ENCODE data around the gene RETN. TPM values are rescaled to one million over a fixed set of nuclear protein-coding genes. Genes with fewer than 3 reads are reported as not detected.
A peak's percentile ranks its signal among the peaks of the same experiment; 100 is the strongest.

The RETN gene
- total RNA-seq, 3 donors from 2014 or later: not detected

DNA sequence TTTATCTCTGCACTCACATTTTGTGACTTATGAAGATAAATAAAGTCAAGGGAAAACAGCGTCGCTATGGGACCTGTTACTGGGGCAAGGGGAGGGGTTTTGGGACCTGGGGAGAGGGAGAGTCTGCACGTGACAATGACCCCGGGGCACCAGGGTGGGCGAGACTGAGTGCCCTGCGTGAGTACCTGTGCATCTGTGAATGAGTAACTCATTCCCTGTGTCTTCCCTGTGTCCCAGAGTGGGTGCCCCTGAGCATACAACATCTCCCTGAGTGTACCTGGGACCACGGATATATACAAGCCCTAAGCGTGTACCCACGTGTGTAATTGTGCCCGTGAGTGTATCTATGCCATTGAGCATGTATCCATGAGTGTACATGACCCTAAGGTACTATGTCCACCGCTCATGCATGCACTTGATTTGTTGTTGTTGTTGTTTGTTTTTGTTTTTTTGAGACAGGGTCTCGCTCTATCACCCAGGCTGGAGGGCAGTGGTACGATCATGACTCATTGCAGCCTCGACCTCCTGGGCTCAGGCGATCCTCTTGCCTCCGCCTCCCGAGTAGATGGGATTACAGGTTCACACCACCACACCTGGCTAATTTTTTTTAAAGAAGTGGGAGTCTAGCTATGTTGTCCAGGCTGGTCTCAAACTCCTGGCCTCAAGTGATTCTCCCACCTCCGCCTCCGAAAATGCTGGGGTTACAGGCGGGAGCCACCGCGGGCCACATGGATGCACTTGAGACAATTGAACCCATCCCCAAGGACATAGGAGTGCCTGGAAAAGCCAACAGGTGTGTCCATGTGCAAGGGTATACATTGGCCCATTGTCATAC is 11.1 kb downstream of the RETN start:
- intact Hi-C loops (cut with DNase I; ENCODE audit: low total_unique reads): loop anchor here (10.0 kb wide), 1 partner anchor 115 kb away; no protein-coding TSS in a partner anchor
- no peak for DNase-seq (ENCODE audit: low spot score in 2 of 2)
- Histone ChIP-seq H3K4me3 (peak overlapping the region; percentile 96 to 100 (median 97)), H3K9me3 (no peaks in the 10 kb centered on the region), H3K36me3 (no peaks in the 10 kb centered on the region), H3K27ac (no peak overlapping the region), H3K27me3 (peaks cover 0 to 38% of the 10 kb centered on the region in 2 donors), H3K4me1 (peaks cover 0 to 3% of the 10 kb centered on the region in 2 donors)
- TF ChIP-seq POLR2AphosphoS5 (IDR thresholded peaks at IDR 0.05) (no peak), POLR2A (IDR thresholded peaks at IDR 0.05) (no peak)
- TF ChIP-seq, protein P1, sequence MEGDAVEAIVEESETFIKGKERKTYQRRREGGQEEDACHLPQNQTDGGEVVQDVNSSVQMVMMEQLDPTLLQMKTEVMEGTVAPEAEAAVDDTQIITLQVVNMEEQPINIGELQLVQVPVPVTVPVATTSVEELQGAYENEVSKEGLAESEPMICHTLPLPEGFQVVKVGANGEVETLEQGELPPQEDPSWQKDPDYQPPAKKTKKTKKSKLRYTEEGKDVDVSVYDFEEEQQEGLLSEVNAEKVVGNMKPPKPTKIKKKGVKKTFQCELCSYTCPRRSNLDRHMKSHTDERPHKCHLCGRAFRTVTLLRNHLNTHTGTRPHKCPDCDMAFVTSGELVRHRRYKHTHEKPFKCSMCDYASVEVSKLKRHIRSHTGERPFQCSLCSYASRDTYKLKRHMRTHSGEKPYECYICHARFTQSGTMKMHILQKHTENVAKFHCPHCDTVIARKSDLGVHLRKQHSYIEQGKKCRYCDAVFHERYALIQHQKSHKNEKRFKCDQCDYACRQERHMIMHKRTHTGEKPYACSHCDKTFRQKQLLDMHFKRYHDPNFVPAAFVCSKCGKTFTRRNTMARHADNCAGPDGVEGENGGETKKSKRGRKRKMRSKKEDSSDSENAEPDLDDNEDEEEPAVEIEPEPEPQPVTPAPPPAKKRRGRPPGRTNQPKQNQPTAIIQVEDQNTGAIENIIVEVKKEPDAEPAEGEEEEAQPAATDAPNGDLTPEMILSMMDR (IDR thresholded peaks at IDR 0.05): no peak

DNA sequence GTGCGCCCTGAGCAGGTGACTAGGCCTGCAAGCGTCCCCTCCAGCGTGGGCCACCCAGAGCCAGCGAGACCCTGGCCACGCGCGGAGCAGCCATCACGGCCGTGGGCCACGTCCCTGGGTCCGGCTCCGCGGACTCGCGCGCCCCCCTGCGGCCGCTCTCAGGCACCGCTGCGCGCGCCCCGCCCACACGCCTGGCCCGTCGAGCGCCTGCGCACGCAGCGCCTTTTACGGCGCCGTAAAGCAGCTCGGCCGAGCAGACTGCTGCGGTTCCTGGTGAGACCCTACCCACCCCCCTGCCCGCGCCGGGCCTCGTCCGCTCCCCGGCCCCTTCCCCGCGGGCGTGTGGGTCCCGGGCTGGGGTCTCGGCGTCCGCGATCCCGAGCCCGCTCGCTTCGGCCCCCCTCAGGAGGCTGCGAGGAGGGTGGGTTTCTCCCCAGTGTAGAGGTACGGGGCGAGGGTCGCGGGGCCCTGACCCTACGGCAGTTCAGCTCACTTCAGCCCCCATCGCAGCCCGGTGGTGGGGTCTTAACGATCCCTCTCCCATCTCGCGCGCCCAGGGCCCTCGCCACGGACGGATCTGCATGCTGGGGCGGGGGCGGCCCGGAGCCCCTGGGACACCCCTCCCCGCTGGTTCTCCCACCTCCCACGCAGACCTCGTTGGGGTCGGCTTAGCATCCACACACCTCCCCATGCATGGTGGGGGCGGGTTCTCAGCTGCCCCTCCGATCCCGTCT is 11.9 kb downstream of the RETN start, which contains the start of gene TRAPPC5:
Gene TRAPPC5, plus strand, starts transcription at position 228 of the 734 bp plus-strand sequence. CDS start 1,421 bp downstream, outside the sequence.
- intact Hi-C loops (cut with DNase I; ENCODE audit: low total_unique reads): no loop called here
- Histone ChIP-seq H3K4me1 (peaks cover 0 to 3% of the 10 kb centered on the region in 2 donors), H3K27ac (peak within 1 kb of the TSS; percentile 86 to 89), H3K27me3 (peaks cover 0 to 38% of the 10 kb centered on the region in 2 donors), H3K4me3 (peak within 1 kb of the TSS; percentile 96 to 100 (median 97)), H3K9me3 (no peaks in the 10 kb centered on the region), H3K36me3 (no peaks in the 10 kb centered on the region)
- TF ChIP-seq, protein P1 (IDR thresholded peaks at IDR 0.05): peak in 2 of 3 donors; percentile 34 to 98
- no peak for TF ChIP-seq POLR2A (IDR thresholded peaks at IDR 0.05)
- TF ChIP-seq POLR2AphosphoS5 (IDR thresholded peaks at IDR 0.05): peak in 2 of 3 donors; percentile 47 to 62
- peak; percentile 63 to 83 for DNase-seq (ENCODE audit: low spot score in 2 of 2)

DNA sequence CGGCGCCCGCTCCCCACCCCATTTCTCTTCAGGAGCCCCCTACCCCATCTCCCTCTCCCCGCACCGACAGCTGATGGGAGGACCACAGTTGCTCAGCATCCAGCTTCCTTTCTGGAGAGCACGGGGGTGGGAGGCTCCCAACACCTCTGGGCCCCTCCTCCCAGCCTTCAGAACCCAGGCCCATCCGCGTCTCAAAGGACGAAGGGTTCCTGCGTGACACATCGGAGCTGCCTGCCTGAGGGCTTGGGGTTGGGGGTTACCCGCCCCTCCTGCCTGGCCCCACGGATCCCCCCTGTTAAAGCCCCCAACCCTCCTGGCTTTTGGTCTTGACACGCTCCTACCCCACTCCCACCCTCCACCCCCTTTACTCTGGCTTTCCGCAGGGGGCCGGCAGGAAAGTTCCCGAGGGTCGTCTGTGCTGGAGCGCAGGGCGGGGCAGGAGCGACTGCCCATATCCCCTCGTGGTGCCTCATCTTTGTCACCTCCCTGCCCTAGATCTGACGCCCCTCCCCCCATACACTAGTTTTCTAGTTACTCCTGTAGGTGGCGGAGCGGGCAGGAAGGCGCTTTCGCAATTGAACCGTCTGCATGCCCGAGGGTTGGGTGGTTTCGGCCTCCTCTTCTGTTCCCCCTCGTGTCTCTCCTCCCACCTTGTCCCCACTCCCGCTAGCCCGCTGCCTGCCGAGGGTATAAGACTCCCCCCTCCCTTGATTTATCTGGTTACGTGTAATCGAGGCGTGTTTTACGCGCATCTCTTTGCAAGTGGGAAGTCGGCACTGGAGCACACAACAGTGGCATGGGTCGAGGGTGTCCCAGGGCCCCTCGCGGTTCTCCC is 12.7 kb downstream of the RETN start:
- H3K27ac ChIP-seq: peak overlapping the region; percentile 86 to 89
- H3K4me3 ChIP-seq: peak overlapping the region; percentile 96 to 100 (median 97)
- peak; percentile 8 to 33 (median 10) for TF ChIP-seq POLR2AphosphoS5 (IDR thresholded peaks at IDR 0.05)
- no peak for TF ChIP-seq POLR2A (IDR thresholded peaks at IDR 0.05)
- TF ChIP-seq, protein P1 (IDR thresholded peaks at IDR 0.05): peak; percentile 57 to 68 (median 65)
- no peaks in the 10 kb centered on the region for H3K36me3 ChIP-seq
- H3K4me1 ChIP-seq: peaks cover 0 to 3% of the 10 kb centered on the region in 2 donors
- intact Hi-C loops (cut with DNase I; ENCODE audit: low total_unique reads): no loop called here
- no peaks in the 10 kb centered on the region for H3K9me3 ChIP-seq
- H3K27me3 ChIP-seq: peaks cover 0 to 31% of the 10 kb centered on the region in 2 donors
- DNase-seq (ENCODE audit: low spot score in 2 of 2): peak; percentile 71 to 80

DNA sequence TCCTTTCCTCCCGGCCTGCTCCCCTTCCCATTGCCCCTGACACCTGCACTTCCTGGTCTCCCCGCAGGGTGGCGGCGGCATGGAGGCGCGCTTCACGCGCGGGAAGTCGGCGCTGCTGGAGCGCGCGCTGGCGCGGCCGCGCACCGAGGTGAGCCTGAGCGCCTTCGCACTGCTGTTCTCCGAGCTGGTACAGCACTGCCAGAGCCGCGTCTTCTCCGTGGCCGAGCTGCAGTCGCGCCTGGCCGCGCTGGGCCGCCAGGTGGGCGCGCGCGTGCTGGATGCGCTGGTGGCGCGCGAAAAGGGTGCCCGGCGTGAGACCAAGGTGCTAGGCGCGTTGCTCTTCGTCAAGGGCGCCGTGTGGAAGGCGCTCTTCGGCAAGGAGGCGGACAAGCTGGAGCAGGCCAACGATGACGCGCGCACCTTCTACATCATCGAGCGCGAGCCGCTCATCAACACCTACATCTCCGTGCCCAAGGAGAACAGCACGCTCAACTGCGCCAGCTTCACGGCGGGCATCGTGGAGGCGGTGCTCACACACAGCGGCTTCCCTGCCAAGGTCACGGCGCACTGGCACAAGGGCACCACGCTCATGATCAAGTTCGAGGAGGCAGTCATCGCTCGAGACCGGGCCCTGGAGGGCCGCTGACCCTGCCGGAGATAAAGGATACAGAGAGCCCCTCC is 13.5 kb downstream of the RETN start:
- Histone ChIP-seq H3K4me1 (peaks cover 0 to 3% of the 10 kb centered on the region in 2 donors), H3K4me3 (peak overlapping the region; percentile 96 to 100 (median 97)), H3K27me3 (peaks cover 0 to 27% of the 10 kb centered on the region in 2 donors), H3K9me3 (no peaks in the 10 kb centered on the region), H3K27ac (peak overlapping the region; percentile 43 to 86), H3K36me3 (no peaks in the 10 kb centered on the region)
- intact Hi-C loops (cut with DNase I; ENCODE audit: low total_unique reads): no loop called here
- TF ChIP-seq POLR2A (IDR thresholded peaks at IDR 0.05) (no peak), POLR2AphosphoS5 (IDR thresholded peaks at IDR 0.05) (no peak)
- TF ChIP-seq, protein P1 (IDR thresholded peaks at IDR 0.05): no peak
- no peak for DNase-seq (ENCODE audit: low spot score in 2 of 2)

All from breast epithelium (tissue), 4 donors.